ENCODE results near the gene ACTR3. TPM values are rescaled to one million over a fixed set of nuclear protein-coding genes. Genes with fewer than 3 reads are reported as not detected.

ACTR3 gene
- polyA plus RNA-seq, 1 donor from 2014 or later, result 255 TPM

DNA sequence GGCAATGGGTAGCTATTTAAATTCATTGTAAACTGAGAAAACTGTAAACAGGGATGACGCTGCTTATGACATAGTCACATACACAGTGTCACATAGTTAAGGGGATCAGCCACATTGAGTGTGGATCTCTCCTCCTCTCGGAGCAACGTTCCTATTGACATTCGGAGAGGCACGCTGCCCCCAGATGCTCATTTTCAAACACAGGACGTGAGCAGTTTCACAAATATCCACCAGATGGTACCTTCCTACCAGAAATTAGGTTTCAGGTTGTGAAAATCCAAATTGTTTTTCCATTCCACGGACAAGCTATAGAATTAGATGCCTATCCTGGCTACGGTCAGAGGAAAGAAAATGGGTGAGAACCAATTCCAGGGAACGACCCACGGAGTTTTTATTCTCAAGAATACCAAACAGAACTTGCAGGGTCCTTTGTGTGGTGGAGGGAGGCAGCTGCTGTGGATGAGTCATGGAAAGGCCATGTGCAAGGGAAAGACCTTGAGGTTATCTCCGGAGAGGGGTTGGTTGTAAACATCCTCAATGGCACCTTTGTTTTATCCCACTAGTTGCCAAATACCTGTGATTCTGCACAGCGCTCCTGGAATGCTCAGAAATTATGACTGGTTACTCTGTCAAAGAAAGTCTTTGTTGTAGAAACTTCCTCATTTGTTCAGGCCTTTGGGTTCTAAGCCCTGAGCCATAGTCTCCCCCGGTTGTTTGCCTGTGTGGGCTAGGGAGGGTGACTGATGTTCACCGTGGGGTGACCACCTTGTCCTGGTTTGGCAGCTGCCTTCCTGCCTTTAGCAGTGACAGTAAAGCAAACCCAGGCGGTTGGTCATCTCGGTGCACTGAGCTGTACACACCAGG is 88.0 kb downstream of the ACTR3 start:
- H3K4me3 ChIP-seq (ENCODE audit: low read length), result no peak overlapping the region
- no peaks in the 10 kb centered on the region for H3K9me3 ChIP-seq (ENCODE audit: low read length)
- no peak overlapping the region for H3K4me2 ChIP-seq (ENCODE audit: low read length)
- no peaks in the 10 kb centered on the region for H4K20me1 ChIP-seq (ENCODE audit: insufficient read depth)
- no peaks in the 10 kb centered on the region for H3K27me3 ChIP-seq (ENCODE audit: insufficient read depth, low read depth, low read length)
- H3K36me3 ChIP-seq (ENCODE audit: insufficient read depth, low read length), result no peaks in the 10 kb centered on the region
- H3K9me2 ChIP-seq (ENCODE audit: insufficient read depth, low read length), result no peaks in the 10 kb centered on the region
- H2AFZ ChIP-seq (ENCODE audit: low read depth, low read length), result no peak overlapping the region
- no peaks in the 10 kb centered on the region for H3K79me2 ChIP-seq (replicated peaks; ENCODE audit: insufficient read depth, low read length)
- H3K9ac ChIP-seq (ENCODE audit: low read length), result no peak overlapping the region
- no peaks in the 10 kb centered on the region for H3F3A ChIP-seq (ENCODE audit: insufficient read depth, low read length, poor library complexity, severe bottlenecking)
- TF ChIP-seq TAF1 (IDR thresholded peaks at IDR 0.05; ENCODE audit: low read depth), result no peak
- peak; percentile 64 for TF ChIP-seq SMC3 (conservative IDR thresholded peaks at IDR 0.05; ENCODE audit: poor library complexity)
- no peak for TF ChIP-seq MXI1 (conservative IDR thresholded peaks at IDR 0.05; ENCODE audit: poor library complexity, severe bottlenecking)
- peak; percentile 65 for TF ChIP-seq RAD21 (conservative IDR thresholded peaks at IDR 0.05)
- TF ChIP-seq, protein P1, sequence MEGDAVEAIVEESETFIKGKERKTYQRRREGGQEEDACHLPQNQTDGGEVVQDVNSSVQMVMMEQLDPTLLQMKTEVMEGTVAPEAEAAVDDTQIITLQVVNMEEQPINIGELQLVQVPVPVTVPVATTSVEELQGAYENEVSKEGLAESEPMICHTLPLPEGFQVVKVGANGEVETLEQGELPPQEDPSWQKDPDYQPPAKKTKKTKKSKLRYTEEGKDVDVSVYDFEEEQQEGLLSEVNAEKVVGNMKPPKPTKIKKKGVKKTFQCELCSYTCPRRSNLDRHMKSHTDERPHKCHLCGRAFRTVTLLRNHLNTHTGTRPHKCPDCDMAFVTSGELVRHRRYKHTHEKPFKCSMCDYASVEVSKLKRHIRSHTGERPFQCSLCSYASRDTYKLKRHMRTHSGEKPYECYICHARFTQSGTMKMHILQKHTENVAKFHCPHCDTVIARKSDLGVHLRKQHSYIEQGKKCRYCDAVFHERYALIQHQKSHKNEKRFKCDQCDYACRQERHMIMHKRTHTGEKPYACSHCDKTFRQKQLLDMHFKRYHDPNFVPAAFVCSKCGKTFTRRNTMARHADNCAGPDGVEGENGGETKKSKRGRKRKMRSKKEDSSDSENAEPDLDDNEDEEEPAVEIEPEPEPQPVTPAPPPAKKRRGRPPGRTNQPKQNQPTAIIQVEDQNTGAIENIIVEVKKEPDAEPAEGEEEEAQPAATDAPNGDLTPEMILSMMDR (IDR thresholded peaks at IDR 0.05; ENCODE audit: poor library complexity, severe bottlenecking), result peak; percentile 57
- no peak overlapping the region for H3K27ac ChIP-seq (ENCODE audit: low read length)

DNA sequence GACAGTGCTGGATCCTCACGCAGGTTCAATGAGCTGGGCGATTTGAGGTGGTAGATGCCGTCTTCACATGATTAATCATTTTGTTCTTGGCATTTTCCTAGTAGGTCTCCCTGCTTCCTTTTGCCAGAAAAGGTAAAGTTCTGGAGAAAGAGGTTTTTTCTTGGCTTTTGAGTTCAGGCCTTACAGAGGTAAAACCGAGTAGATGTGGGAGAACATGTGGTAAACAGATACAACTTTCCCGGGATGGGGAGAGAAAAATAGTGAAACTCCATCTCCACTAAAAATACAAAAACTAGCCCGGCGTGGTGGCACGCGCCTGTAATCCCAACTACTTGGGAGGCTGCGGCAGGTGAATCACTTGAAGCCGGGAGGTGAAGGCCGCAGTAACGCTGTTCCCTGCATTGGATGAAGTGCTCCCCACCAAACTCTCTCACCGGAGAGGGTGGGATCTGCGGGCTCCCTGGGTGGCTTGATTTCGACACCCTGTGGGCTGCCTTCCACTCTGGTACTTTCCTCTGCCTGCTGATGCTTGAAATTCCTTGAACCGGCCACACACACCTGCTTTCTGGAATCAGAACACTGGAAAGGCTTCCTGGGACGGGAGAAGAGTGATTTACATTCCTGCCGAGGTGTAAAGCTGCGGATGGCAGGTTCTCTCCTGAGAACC is 88.8 kb downstream of the ACTR3 start:
- H3K36me3 ChIP-seq (ENCODE audit: insufficient read depth, low read length), result no peaks in the 10 kb centered on the region
- no peaks in the 10 kb centered on the region for H4K20me1 ChIP-seq (ENCODE audit: insufficient read depth)
- no peaks in the 10 kb centered on the region for H3K9me2 ChIP-seq (ENCODE audit: insufficient read depth, low read length)
- no peak overlapping the region for H3K27ac ChIP-seq (ENCODE audit: low read length)
- H3K27me3 ChIP-seq (ENCODE audit: insufficient read depth, low read depth, low read length), result no peaks in the 10 kb centered on the region
- no peak overlapping the region for H3K4me2 ChIP-seq (ENCODE audit: low read length)
- no peaks in the 10 kb centered on the region for H3F3A ChIP-seq (ENCODE audit: insufficient read depth, low read length, poor library complexity, severe bottlenecking)
- H3K4me3 ChIP-seq (ENCODE audit: low read length), result no peak overlapping the region
- H2AFZ ChIP-seq (ENCODE audit: low read depth, low read length), result no peak overlapping the region
- no peaks in the 10 kb centered on the region for H3K79me2 ChIP-seq (replicated peaks; ENCODE audit: insufficient read depth, low read length)
- no peaks in the 10 kb centered on the region for H3K9me3 ChIP-seq (ENCODE audit: low read length)
- H3K9ac ChIP-seq (ENCODE audit: low read length), result no peak overlapping the region
- no peak for TF ChIP-seq EP300 (conservative IDR thresholded peaks at IDR 0.05; ENCODE audit: poor library complexity, severe bottlenecking)
- no peak for TF ChIP-seq SMC3 (conservative IDR thresholded peaks at IDR 0.05; ENCODE audit: poor library complexity)
- TF ChIP-seq, protein P2, sequence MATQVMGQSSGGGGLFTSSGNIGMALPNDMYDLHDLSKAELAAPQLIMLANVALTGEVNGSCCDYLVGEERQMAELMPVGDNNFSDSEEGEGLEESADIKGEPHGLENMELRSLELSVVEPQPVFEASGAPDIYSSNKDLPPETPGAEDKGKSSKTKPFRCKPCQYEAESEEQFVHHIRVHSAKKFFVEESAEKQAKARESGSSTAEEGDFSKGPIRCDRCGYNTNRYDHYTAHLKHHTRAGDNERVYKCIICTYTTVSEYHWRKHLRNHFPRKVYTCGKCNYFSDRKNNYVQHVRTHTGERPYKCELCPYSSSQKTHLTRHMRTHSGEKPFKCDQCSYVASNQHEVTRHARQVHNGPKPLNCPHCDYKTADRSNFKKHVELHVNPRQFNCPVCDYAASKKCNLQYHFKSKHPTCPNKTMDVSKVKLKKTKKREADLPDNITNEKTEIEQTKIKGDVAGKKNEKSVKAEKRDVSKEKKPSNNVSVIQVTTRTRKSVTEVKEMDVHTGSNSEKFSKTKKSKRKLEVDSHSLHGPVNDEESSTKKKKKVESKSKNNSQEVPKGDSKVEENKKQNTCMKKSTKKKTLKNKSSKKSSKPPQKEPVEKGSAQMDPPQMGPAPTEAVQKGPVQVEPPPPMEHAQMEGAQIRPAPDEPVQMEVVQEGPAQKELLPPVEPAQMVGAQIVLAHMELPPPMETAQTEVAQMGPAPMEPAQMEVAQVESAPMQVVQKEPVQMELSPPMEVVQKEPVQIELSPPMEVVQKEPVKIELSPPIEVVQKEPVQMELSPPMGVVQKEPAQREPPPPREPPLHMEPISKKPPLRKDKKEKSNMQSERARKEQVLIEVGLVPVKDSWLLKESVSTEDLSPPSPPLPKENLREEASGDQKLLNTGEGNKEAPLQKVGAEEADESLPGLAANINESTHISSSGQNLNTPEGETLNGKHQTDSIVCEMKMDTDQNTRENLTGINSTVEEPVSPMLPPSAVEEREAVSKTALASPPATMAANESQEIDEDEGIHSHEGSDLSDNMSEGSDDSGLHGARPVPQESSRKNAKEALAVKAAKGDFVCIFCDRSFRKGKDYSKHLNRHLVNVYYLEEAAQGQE (IDR thresholded peaks at IDR 0.05; ENCODE audit: borderline replicate concordance), result no peak

All from neural cell (in vitro differentiated cells).